Calu3 (cell line): ENCODE data around the gene SPATA6L. TPM values are rescaled to one million over a fixed set of nuclear protein-coding genes. Genes with fewer than 3 reads are reported as not detected.

Source experiments
- BruUV-seq: library from RNA; stranded (reverse); fragments of 400-500 nt; replicated peaks from 2 replicates; lab custom pipeline; 2021; lab: Mats Ljungman, UMichigan
- CTCF ChIA-PET: fragments of 300-600 bp; sonication (Branson Sonifier 250); formaldehyde crosslinking; loops from one replicate; lab custom pipeline; 2022; ENCODE audit warnings: antibody characterized with exemption; lab: Charles Lee
- DNase-seq: peaks from one replicate; pipeline ENCODE4 v3.0.0; 2022
- H3K27ac Mint-ChIP-seq: one replicate; pipeline ENCODE4 v1.8.0; 2022; ENCODE audit warnings: mixed read lengths; ENCODE audit not compliant: unreplicated experiment
- H3K27me3 Mint-ChIP-seq: one replicate; pipeline ENCODE4 v1.8.0; 2022; ENCODE audit warnings: mixed read lengths; ENCODE audit not compliant: unreplicated experiment
- H3K36me3 Mint-ChIP-seq: one replicate; pipeline ENCODE4 v1.8.0; 2022; ENCODE audit warnings: mild to moderate bottlenecking, moderate library complexity, mixed read lengths; ENCODE audit not compliant: insufficient read depth, unreplicated experiment
- H3K4me1 Mint-ChIP-seq: one replicate; pipeline ENCODE4 v1.8.0; 2022; ENCODE audit warnings: mild to moderate bottlenecking, low read depth, mixed read lengths; ENCODE audit not compliant: unreplicated experiment
- H3K4me3 Mint-ChIP-seq: one replicate; pipeline ENCODE4 v1.8.0; 2022; ENCODE audit warnings: mild to moderate bottlenecking, low read depth, moderate library complexity, mixed read lengths; ENCODE audit not compliant: unreplicated experiment
- H3K9me3 Mint-ChIP-seq: one replicate; pipeline ENCODE4 v1.8.0; 2022; ENCODE audit warnings: low read depth, mixed read lengths; ENCODE audit not compliant: unreplicated experiment
- CTCF ChIP-seq: fragments of 200-600 bp; IDR thresholded peaks from one replicate; pipeline ENCODE4 v1.8.0; 2022; ENCODE audit warnings: antibody characterized with exemption; ENCODE audit not compliant: unreplicated experiment
- intact Hi-C: fragments of 100-400 bp; cut with micrococcal nuclease; formaldehyde crosslinking; loops from one replicate; pipeline ENCODE4 v1.10.0; 2022; ENCODE audit not compliant: unreplicated experiment
- total RNA-seq: library from RNA; stranded (reverse); gene quantifications from 2 replicates; pipeline ENCODE4 v1.2.3, GENCODE V29; 2022

Gene SPATA6L
- total RNA-seq, 1 experiment from 2014 or later: 5.7 TPM

DNA sequence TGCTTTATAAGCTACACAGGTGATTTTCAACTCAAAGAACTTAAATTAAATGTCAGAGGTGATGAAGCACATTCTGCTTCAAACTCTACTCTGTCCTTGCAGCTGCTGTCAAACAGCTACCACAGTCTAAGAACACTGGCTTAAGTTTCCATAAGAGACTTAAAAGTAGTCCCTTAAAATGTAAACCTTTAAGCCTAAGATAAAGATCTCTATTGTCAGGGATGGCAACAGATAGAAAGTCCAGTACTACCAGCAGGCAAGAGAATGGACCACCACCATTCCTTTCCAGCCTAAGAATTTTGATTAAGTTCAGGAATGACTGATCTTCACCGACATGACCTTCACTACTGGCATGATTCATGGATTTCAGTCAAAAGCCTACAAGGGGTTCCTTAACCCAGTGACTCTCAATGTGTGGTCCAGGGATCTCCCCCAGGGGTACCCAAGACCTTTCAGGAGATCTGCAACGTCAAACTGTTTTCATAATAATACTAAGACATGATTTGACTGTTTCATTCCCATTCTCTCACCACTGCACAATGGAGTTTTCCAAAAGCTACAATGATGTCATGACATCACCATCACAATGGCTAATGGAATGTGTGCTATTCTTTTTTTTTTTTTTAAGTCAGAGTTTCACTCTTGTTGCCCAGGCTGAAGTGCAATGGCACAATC, 45.3 kb downstream of the SPATA6L start:
- CTCF ChIA-PET: no interaction called here
- H3K27me3 Mint-ChIP-seq: no peaks in the 10 kb centered on the region
- no TSS peak for BruUV-seq
- no peak for TF ChIP-seq CTCF
- H3K36me3 Mint-ChIP-seq: no peaks in the 10 kb centered on the region
- DNase-seq: no peak
- H3K9me3 Mint-ChIP-seq: no peaks in the 10 kb centered on the region
- no peak overlapping the region for H3K27ac Mint-ChIP-seq
- intact Hi-C loops: no loop called here
- H3K4me3 Mint-ChIP-seq: no peak overlapping the region
- no peaks in the 10 kb centered on the region for H3K4me1 Mint-ChIP-seq

- Mint-ChIP-seq H3K27me3 (no peaks in the 10 kb centered on the region), H3K9me3 (no peaks in the 10 kb centered on the region), H3K4me3 (no peak overlapping the region), H3K27ac (no peak overlapping the region), H3K36me3 (no peaks in the 10 kb centered on the region), H3K4me1 (no peaks in the 10 kb centered on the region)
- intact Hi-C loops: no loop called here
- no peak for TF ChIP-seq CTCF
- no TSS peak for BruUV-seq
- CTCF ChIA-PET: no interaction called here
- no peak for DNase-seq
Observed at GRCh38 chr9:4620057-4620765, 46.1 kb downstream of the SPATA6L start.

- no peak for TF ChIP-seq CTCF
- no peaks in the 10 kb centered on the region for H3K36me3 Mint-ChIP-seq
- no peak overlapping the region for H3K4me3 Mint-ChIP-seq
- no peaks in the 10 kb centered on the region for H3K27me3 Mint-ChIP-seq
- no peaks in the 10 kb centered on the region for H3K4me1 Mint-ChIP-seq
- CTCF ChIA-PET: no interaction called here
- DNase-seq: no peak
- H3K27ac Mint-ChIP-seq: no peak overlapping the region
- intact Hi-C loops: no loop called here
- no peaks in the 10 kb centered on the region for H3K9me3 Mint-ChIP-seq
- BruUV-seq: no TSS peak
Observed at GRCh38 chr9:4618700-4619099, 47.6 kb downstream of the SPATA6L start.

DNA sequence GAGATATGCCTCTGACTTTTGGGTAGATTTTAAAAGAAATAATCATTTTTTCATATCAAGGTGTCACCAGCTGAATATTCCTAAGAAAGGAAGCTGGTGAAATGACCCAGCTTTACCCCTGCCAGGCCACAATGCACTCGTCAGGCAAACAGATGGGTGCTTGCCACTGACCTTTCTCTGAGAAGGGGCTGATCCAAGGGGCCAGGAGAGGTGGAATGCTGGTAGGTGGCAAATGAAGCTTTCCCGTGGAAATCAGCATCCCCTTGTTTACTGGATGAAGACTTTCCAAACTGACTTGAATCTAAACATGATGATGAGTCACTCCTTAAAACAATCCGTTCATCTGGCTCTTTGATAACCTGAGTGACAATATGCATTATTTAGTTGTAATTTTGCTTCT, 48.5 kb downstream of the SPATA6L start:
- CTCF ChIA-PET: no interaction called here
- DNase-seq: no peak
- Mint-ChIP-seq H3K27me3 (no peaks in the 10 kb centered on the region), H3K36me3 (no peaks in the 10 kb centered on the region), H3K27ac (no peak overlapping the region), H3K4me1 (no peaks in the 10 kb centered on the region), H3K4me3 (no peak overlapping the region), H3K9me3 (no peaks in the 10 kb centered on the region)
- BruUV-seq: no TSS peak
- intact Hi-C loops: no loop called here
- no peak for TF ChIP-seq CTCF
